ENCODE data around the gene FLT3. TPM values are rescaled to one million over a fixed set of nuclear protein-coding genes. Genes with fewer than 3 reads are reported as not detected.
A peak's percentile ranks its signal among the peaks of the same experiment; 100 is the strongest.

Gene FLT3
- total and polyA plus RNA-seq, 8 donors: 0.18 to 3.5 (median 1.2) TPM; not detected in 3

DNA sequence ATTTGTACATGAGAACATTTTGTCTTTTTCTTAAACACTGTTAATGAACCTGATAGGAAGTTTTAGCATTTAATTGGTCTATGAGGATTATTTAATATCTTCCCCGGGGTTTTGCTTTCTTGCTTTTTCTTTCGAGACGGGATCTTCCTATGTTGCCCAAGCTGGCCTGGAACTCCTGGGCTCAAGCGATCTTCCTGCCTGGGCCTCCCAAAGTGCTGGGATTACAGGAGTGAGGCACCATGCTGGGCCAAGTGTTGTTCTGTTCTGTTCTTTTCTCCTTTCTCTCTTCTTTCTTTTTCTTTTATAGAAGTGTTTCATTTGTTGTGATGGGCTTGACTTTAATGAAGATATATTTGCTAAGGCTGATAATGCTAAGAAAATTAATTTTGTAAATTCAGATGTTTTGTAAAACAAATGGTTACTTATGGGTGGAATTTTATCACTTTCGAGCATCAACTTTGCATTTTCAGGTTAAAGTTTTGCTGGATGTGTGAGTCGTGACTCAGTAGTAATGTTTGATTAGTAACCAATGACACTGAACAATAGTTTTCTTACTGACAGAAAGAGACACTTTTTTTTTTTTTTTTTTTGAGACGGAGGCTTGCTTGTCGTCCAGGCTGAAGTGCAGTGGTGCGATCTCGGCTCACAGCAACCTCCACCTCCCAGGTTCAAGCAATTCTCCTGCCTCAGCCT lies 40.2 kb upstream of the FLT3 start:
- no peaks in the 10 kb centered on the region for H3K27me3 ChIP-seq
- TF ChIP-seq, protein P1, sequence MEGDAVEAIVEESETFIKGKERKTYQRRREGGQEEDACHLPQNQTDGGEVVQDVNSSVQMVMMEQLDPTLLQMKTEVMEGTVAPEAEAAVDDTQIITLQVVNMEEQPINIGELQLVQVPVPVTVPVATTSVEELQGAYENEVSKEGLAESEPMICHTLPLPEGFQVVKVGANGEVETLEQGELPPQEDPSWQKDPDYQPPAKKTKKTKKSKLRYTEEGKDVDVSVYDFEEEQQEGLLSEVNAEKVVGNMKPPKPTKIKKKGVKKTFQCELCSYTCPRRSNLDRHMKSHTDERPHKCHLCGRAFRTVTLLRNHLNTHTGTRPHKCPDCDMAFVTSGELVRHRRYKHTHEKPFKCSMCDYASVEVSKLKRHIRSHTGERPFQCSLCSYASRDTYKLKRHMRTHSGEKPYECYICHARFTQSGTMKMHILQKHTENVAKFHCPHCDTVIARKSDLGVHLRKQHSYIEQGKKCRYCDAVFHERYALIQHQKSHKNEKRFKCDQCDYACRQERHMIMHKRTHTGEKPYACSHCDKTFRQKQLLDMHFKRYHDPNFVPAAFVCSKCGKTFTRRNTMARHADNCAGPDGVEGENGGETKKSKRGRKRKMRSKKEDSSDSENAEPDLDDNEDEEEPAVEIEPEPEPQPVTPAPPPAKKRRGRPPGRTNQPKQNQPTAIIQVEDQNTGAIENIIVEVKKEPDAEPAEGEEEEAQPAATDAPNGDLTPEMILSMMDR (IDR thresholded peaks at IDR 0.05): no peak
- no peak for TF ChIP-seq POLR2A (IDR thresholded peaks at IDR 0.05)
- no peak for TF ChIP-seq EP300 (IDR thresholded peaks at IDR 0.05)
- TF ChIP-seq POLR2AphosphoS5 (IDR thresholded peaks at IDR 0.05): no peak
- no peak for DNase-seq
- intact Hi-C loops (cut with DNase I; ENCODE audit: low total_unique reads): no loop called here
- H3K9me3 ChIP-seq: no peaks in the 10 kb centered on the region
- H3K36me3 ChIP-seq: no peaks in the 10 kb centered on the region
- peak overlapping the region in 2 of 5 donors; percentile 98 to 99 for H3K27ac ChIP-seq
- H3K4me3 ChIP-seq: peak overlapping the region; percentile 92 to 99 (median 96)
- H3K4me1 ChIP-seq: peaks cover 8 to 66% (median 36%) of the 10 kb centered on the region in 4 donors
- 64 to 71% (median 67%) methylated on average over 10 of the region's 10 CpGs for WGBS, 5 donors

DNA sequence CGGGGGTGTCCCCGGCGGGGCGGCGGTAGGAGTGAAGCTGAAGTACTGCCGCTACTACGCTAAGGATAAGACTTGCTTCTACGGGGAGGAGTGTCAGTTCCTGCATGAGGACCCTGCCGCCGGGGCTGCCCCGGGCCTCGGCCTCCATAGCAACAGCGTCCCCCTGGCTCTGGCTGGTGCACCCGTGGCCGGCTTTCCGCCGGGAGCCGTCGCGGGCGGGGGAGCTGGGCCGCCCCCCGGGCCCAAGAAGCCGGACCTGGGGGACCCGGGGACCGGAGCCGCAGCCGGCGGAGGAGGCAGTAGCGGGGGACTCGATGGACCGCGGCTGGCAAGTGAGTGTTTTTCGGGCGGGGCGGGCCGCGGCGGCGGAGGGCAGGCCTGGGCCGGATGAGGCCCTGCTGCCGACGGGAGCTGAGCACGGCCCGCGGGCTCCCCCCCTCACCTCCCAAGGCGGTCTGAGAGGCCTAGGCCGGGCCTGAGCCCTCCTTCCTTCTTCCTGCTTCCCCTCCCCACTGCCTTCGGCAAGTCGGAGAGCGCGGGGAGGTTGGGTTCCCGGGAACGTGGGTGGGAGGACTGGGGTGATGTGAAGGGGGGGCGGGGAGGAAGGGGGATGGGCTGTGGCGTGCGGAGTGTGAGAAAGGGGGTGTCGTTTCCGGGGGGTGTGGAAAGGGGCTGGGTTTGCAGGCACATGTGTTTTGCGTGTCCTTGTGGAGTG lies 38.5 kb upstream of the FLT3 start:
- peaks cover 8 to 57% (median 34%) of the 10 kb centered on the region in 4 donors for H3K4me1 ChIP-seq
- 0 to 1% (median 1%) methylated on average over 7 to 60 of the region's 60 CpGs for WGBS, 5 donors
- peak; percentile 77 to 97 for DNase-seq
- H3K36me3 ChIP-seq: no peaks in the 10 kb centered on the region
- H3K4me3 ChIP-seq: peak overlapping the region; percentile 92 to 99 (median 96)
- no peaks in the 10 kb centered on the region for H3K27me3 ChIP-seq
- TF ChIP-seq, protein P1 (IDR thresholded peaks at IDR 0.05): no peak
- TF ChIP-seq EP300 (IDR thresholded peaks at IDR 0.05): no peak
- TF ChIP-seq POLR2A (IDR thresholded peaks at IDR 0.05): no peak
- peak; percentile 30 to 94 (median 87) for TF ChIP-seq POLR2AphosphoS5 (IDR thresholded peaks at IDR 0.05)
- peak overlapping the region; percentile 96 to 100 (median 99) for H3K27ac ChIP-seq
- intact Hi-C loops (cut with DNase I; ENCODE audit: low total_unique reads): no loop called here
- no peaks in the 10 kb centered on the region for H3K9me3 ChIP-seq

DNA sequence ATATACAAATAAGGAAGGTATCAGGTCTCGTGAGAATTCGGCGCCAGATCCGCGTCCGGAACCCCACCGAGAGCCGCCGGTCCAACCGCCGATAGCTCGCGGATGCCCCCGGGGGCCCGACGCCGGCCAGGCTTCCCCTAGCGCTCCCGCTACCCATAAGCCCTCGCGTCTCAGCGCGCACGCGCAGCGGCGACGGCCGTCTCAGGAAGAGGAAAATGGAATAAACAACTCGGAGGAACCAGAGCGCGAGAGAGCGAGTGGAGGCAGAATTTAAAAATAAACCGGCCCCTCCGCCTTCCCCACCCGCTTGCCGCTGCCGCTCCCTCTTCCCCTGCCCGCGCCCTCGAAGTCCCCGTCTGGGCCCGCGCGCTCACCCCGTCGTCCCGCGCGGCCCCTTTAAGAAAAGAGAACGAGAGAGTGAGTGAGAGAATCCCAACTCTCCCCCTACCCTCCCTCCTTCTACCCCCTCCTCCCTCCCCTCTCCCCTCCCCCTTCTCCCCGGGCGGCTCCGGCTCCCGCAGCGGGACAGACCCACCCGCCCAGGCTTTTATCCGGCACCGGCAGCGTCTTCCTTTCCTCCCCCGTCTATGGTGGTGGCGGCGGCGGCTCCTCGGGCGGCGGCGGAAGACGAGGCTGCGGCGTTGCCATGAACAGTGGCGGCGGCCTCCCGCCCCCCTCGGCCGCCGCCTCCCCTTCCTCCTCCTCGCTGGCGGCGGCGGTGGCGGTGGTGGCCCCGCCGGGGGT lies 37.8 kb upstream of the FLT3 start, which contains the start of gene PAN3:
Gene PAN3 (plus strand): TSS at position 534 of the 744 bp plus-strand sequence. CDS start 113 bp downstream, at position 647.
- 0 to 1% (median 0%) methylated on average over 51 to 83 of the region's 84 CpGs for WGBS, 5 donors
- Histone ChIP-seq H3K36me3 (no peaks in the 10 kb centered on the region), H3K4me3 (peak within 1 kb of the TSS; percentile 92 to 99 (median 96)), H3K27me3 (no peaks in the 10 kb centered on the region), H3K27ac (peak within 1 kb of the TSS; percentile 96 to 100 (median 99)), H3K4me1 (peaks cover 8 to 50% (median 32%) of the 10 kb centered on the region in 4 donors), H3K9me3 (no peaks in the 10 kb centered on the region)
- DNase-seq: peak; percentile 94 to 97
- intact Hi-C loops (cut with DNase I; ENCODE audit: low total_unique reads): no loop called here
- TF ChIP-seq, protein P1 (IDR thresholded peaks at IDR 0.05): no peak
- TF ChIP-seq POLR2A (IDR thresholded peaks at IDR 0.05): peak in 1 of 4 donors; percentile 17
- TF ChIP-seq POLR2AphosphoS5 (IDR thresholded peaks at IDR 0.05): peak; percentile 88 to 94 (median 92)
- no peak for TF ChIP-seq EP300 (IDR thresholded peaks at IDR 0.05)

DNA sequence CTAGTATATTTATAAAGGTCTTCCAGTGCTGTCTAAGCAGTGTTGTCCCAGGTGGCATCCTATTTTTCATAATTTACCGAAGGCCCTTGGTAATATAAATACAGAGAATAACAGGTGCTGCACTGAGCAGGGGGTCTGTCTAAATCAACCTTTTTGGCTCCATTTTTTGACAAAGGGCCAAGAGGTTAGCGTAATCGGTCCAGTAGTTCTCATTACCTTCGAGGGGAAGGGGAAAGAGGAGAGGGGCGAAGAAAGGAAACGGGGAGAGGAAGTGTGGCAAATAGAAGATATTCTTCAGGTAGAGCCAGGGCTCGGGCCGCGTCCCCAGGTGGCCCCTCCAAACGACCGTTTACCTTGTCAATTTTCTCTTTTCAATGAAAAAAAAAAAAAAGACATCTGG lies 37.2 kb upstream of the FLT3 start:
- intact Hi-C loops (cut with DNase I; ENCODE audit: low total_unique reads): no loop called here
- H3K4me3 ChIP-seq: peak overlapping the region; percentile 92 to 99 (median 96)
- DNase-seq: peak in 1 of 2 donors; percentile 60
- peak overlapping the region; percentile 96 to 100 (median 99) for H3K27ac ChIP-seq
- H3K9me3 ChIP-seq: no peaks in the 10 kb centered on the region
- WGBS, 5 donors: 0 to 2% (median 0%) methylated on average over 11 of the region's 11 CpGs
- no peaks in the 10 kb centered on the region for H3K36me3 ChIP-seq
- H3K27me3 ChIP-seq: no peaks in the 10 kb centered on the region
- H3K4me1 ChIP-seq: peaks cover 8 to 44% (median 29%) of the 10 kb centered on the region in 4 donors
- no peak for TF ChIP-seq POLR2A (IDR thresholded peaks at IDR 0.05)
- no peak for TF ChIP-seq POLR2AphosphoS5 (IDR thresholded peaks at IDR 0.05)
- no peak for TF ChIP-seq EP300 (IDR thresholded peaks at IDR 0.05)
- TF ChIP-seq, protein P1 (IDR thresholded peaks at IDR 0.05): no peak
